ENCODE results near the gene SAYSD1.

DNA sequence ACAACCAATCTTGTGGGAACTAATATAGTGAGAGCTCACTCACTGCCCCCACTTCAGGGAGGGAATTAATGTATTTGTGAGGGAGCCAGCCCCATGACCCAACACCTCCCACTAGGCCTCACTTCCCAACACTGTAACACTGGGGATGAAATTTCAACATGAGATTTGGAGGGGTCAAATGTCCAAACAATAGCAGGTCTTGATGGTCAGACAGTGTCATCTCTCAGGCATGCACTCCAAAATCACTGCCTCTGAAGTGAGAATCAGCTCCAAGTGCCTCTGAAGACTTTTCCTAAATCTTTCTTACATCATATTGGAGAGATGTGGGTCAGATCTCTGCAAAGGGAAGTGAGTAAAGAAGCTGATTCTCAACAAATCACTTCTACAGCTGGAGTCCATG lies 13.8 kb upstream of the SAYSD1 start:
- TF ChIP-seq, protein P1, sequence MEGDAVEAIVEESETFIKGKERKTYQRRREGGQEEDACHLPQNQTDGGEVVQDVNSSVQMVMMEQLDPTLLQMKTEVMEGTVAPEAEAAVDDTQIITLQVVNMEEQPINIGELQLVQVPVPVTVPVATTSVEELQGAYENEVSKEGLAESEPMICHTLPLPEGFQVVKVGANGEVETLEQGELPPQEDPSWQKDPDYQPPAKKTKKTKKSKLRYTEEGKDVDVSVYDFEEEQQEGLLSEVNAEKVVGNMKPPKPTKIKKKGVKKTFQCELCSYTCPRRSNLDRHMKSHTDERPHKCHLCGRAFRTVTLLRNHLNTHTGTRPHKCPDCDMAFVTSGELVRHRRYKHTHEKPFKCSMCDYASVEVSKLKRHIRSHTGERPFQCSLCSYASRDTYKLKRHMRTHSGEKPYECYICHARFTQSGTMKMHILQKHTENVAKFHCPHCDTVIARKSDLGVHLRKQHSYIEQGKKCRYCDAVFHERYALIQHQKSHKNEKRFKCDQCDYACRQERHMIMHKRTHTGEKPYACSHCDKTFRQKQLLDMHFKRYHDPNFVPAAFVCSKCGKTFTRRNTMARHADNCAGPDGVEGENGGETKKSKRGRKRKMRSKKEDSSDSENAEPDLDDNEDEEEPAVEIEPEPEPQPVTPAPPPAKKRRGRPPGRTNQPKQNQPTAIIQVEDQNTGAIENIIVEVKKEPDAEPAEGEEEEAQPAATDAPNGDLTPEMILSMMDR (conservative IDR thresholded peaks at IDR 0.05; ENCODE audit: low read length): no peak
- no peak for TF ChIP-seq EZH2phosphoT487 (IDR thresholded peaks at IDR 0.05; ENCODE audit: borderline replicate concordance)
